AG10803 (cell line): ENCODE data around the gene CACNA2D4.
"Not testable (repeated sequence)": the region's sequence is repeated elsewhere in the genome, so short reads cannot be mapped to it uniquely, and the experiment has no call there.

Experiments used
- DNase-seq: peaks from one replicate; pipeline ENCODE4 v3.0.0; 2010; ENCODE audit warnings: low read depth
- H3K4me3 ChIP-seq: 2 replicates; pipeline ENCODE4 v1.5.1; 2011; ENCODE audit warnings: mild to moderate bottlenecking, low read length, control low read depth
- CTCF ChIP-seq: conservative IDR thresholded peaks from 2 replicates; pipeline ENCODE4 v1.5.1; 2011; ENCODE audit warnings: mild to moderate bottlenecking, low read length, control low read depth, inconsistent platforms

The CACNA2D4 gene

GRCh38 chr12:1822699-1823098, 95.8 kb downstream of the CACNA2D4 start:
- no peak overlapping the region for H3K4me3 ChIP-seq
- TF ChIP-seq CTCF: no peak

GRCh38 chr12:1821805-1822204, 96.6 kb downstream of the CACNA2D4 start:
- TF ChIP-seq CTCF: no peak
- DNase-seq: no peak
- no peak overlapping the region for H3K4me3 ChIP-seq

More at GRCh38 chr12:1822699-1823098, 95.8 kb downstream of the CACNA2D4 start:
- DNase-seq: no peak

DNA sequence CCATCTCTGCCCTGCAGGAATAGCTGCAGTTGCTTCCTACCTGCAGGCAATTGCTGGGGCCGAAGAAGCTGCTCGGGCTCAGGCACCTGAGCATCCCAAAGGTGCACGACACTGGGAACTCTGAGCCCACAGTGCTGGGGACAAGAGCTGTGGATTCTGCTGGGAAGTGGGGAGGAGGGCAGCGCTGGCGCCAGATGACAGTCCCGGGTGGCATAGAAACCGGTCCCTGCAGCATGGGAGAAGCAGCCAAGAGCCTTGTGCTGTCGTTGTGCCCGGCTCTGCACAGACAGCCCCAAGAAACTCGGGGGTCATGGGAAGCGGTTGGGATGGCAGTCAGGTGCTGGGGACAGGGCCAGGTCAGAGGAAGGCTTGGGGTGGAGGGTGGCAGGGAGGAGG, 97.6 kb downstream of the CACNA2D4 start:
- H3K4me3 ChIP-seq: no peak overlapping the region
- no peak for TF ChIP-seq CTCF
- DNase-seq: no peak

- DNase-seq: no peak
- no peak within 1 kb of the TSS for H3K4me3 ChIP-seq
- TF ChIP-seq CTCF: no peak
These were observed 98.1 kb downstream of the CACNA2D4 start, which contains the start of gene LRTM2 for GRCh38 chr12:1820191-1820895. Gene LRTM2, plus strand, starts transcription at chr12:1820565. Its CDS starts 7,584 bp downstream, at chr12:1828149.

GRCh38 chr12:1819571-1819970, 98.9 kb downstream of the CACNA2D4 start:
- DNase-seq: no peak
- TF ChIP-seq CTCF: no peak

DNA sequence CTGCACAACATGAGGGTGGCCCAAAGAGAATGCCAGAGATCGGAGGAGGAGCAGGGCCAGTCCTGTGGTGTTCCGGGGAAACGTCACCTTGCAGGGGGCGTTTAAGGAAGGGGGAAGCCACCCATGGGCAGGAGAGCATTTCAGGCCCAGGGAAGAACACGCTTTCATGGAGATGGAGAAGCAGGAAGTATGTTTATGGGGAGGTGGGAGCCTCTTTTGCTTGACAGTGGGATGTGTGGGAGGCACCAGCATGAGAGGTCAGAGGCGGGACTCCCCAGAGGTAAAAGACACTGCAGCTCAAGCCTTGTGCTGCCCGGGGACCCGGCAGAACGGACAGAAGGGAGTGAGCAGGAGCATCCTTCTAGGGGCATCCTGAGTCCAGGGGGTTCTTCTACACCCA, 99.4 kb downstream of the CACNA2D4 start:
- H3K4me3 ChIP-seq: no peak overlapping the region
- DNase-seq: no peak
- no peak for TF ChIP-seq CTCF

More at GRCh38 chr12:1819571-1819970, 98.9 kb downstream of the CACNA2D4 start:
- no peak overlapping the region for H3K4me3 ChIP-seq

GRCh38 chr12:1817928-1818327, 100.5 kb downstream of the CACNA2D4 start:
- not testable (repeated sequence) for DNase-seq, H3K4me3 ChIP-seq
